Measurements from ENCODE around the gene SLC25A26.

Gene SLC25A26

GRCh38 chr3:66392512-66392911, 171.7 kb downstream of the SLC25A26 start:
- in situ Hi-C loops (cut with HindIII; ENCODE audit: low sequenced_read_pairs) = no loop called here

GRCh38 chr3:66392966-66393332, 172.1 kb downstream of the SLC25A26 start:
- in situ Hi-C loops (cut with HindIII; ENCODE audit: low sequenced_read_pairs) = no loop called here

DNA sequence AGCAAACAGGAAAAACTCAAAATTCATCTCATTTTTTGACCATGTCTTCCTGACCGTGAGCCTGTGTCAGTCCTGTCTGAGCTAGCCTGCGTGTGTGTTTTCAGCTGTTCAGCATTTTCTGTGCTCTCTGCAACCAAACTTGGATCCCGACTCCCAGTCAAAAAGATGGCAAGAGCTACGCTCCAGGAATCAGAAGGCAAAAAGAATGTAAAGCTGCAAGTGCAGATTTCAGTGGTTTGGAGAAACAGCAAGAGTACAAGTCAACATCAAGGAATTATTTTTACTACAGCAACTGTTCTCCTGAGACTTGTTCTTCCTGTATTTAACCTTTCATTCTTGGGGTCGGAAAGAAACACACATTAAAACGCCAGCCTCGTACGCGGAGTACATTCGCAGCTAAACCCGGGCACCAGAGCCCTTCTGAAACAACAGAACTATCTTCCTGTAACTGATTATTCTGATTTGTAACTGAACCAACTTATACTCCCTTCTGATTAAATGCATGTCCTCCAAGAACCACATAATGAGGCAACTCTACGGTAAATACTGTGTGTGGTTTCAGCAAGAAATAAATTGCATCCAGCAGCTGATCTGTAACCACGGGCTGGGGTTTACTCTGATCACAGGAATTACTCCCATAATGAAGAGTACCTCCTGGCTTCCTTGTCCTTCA, 172.7 kb downstream of the SLC25A26 start:
- in situ Hi-C loops (cut with HindIII; ENCODE audit: low sequenced_read_pairs) = no loop called here

- in situ Hi-C loops (cut with HindIII; ENCODE audit: low sequenced_read_pairs) = no loop called here
Observed at GRCh38 chr3:66394019-66394752, 173.4 kb downstream of the SLC25A26 start.

DNA sequence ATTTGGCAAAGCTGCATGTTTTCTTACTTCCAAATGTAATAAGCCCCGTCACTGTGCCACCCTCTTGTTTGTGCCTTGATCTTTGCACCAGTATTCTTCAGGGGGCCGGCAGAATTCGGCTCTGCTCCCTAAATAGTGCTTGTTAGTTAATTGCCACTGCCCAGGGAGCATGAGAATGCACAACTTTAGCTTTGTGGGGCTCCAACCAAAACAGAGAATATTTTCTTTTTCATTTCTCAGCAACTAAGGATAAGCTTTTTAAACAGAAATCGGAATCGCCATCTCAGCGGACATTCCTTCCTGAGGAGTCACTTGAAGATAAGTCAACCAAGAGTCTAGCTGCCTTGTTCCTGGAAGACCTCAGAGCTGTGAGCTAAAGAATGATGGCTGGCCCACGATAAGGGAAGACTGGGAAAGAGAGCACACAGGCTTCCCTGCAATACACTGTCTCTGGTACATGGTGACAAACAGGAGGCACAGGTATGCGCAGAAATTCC, 174.0 kb downstream of the SLC25A26 start:
- in situ Hi-C loops (cut with HindIII; ENCODE audit: low sequenced_read_pairs) = no loop called here

GRCh38 chr3:66395635-66396034, 174.8 kb downstream of the SLC25A26 start:
- in situ Hi-C loops (cut with HindIII; ENCODE audit: low sequenced_read_pairs) = no loop called here

- in situ Hi-C loops (cut with HindIII; ENCODE audit: low sequenced_read_pairs) = no loop called here
Observed at GRCh38 chr3:66396161-66396760, 175.5 kb downstream of the SLC25A26 start.

DNA sequence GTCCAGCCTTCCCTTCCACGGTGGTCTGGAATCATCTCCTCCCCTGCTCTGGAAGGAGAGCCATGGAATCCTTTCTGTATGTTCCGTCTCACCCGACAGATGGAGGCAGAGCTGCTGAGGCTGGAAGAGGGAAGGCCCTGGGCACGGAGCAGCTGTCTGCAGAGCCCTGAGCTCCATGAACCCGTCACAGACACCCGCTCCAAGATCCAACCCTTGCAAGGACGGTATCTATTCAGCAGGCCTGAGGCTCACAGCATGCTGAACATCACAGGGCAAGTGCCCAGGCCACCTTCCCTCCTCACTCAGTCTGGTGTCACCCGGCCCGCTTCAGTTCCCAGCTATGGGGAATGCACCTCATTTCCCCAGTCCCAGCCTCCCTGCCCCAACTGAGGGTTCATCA, 176.1 kb downstream of the SLC25A26 start:
- in situ Hi-C loops (cut with HindIII; ENCODE audit: low sequenced_read_pairs) = no loop called here

DNA sequence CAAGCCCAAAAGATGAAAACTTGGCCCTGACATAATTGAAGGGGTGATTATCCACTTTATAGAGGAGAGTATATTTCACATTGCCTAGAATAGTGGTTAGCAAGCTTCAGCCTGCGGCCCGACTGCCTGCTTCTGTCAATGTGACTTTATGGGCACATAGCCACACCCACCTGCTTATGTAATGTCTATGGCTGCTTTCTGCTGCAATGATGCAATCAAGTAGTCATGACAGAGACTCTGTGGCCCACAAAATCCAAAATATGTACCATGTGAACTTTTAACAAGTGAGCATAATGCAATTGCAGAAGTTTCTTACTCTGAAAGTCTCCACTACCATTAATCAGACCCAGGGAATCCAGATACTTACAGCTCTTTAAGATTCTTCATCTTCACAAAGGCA, 176.9 kb downstream of the SLC25A26 start:
- in situ Hi-C loops (cut with HindIII; ENCODE audit: low sequenced_read_pairs) = no loop called here

DNA sequence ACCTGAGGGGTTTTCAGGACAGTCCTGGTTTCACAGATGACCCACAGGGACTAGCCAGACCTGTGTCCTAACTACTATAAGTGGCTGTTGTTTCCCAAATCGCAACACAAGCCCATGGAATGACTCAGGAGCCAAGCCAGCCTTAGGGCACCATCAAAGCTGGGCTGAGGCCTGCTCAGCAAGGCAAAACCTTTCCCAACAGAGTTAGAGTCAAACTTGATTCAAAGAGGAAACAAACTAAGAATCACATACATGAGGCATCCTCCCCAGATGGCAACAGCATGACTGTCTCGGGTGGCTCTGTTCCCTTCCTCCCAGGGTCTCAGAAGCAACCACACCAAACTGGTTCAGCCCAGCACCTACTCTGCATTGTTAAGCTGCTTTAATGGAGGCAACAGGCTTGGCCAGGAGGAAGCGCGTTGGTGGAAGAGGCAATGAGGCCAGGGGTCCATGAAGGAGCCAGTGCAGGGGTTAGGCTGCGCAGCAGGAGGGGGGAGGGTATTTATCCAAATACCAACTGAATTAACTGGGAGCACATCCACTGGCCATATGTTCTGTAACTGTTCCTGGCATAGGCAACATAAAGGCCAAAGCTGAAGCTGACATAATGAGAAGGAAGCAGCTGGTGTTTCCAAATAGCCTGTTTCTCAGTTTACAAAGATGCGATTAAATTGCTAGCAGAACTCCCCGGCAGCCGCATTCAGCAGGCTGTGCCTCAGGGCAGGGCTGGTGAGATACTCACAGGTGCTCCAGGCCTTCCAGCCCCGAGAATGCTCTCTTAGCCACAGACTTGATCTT, 177.6 kb downstream of the SLC25A26 start:
- in situ Hi-C loops (cut with HindIII; ENCODE audit: low sequenced_read_pairs) = no loop called here

DNA sequence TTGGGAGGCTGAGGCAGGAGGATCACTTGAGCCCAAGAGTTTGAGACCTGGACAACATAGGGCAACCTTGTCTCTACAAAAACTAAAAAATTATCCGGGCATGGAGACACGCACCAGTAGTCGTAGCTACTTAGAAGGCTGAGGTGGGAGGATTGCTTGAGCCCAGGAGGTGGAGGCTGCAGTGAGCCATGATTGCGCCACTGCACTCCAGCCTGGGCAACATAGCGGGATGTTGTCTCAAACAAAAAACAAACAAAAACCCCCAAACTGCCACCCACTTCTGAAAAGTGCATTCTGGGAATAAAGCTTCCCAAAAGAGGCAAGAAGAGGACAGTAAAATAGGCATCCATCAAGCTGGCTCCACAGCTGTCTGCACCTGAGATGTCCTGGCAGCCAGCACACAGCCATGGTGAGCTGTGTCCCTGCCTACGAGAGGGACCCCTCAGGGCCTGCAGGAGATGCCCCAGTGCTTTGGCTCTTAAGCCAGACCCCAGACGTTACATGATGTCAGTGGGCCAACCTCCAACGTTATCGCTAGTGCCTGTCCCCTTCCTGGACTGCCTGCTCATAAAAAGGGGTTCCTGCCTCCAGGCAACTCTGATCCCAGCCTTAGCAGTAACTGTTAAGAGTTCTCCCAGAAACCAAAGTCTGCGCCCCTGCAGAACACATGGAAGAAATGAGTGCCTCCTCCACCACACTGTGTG, 178.9 kb downstream of the SLC25A26 start:
- in situ Hi-C loops (cut with HindIII; ENCODE audit: low sequenced_read_pairs) = no loop called here

DNA sequence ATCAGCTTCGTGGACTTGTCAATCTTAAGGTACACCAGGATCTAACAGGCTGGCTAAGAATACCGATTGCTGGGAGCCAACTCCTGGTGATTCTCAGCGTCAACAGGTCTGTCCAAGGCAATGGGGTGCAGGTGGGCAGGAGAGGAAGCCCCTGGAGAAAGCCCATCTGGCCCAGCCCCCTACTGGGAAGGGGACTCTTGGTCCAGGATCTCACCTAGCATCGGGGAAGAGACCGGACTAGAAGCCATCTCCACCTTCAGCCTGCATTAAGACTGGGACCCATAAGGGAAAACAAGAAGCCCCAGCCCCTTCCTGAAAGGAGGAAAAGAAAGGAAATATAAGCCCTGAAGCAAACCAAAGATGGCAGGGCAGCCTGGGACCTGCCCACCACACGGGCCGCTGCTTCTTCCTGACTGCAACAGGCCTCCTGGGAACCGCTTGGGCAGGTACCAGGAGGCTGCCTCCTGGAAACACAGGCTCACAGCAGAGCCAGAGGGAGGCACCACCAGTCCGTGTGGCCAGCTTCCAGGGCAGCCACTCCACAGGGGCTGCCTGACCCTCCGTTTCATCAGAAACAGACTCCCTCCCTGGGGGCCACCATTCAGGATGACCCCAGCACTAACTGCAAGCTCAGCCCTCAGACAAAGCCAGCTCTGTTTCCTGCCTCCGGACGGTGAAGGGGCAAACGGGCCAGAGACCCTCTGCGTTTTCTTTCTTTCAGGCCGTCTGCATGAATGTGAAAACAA, 179.8 kb downstream of the SLC25A26 start:
- in situ Hi-C loops (cut with HindIII; ENCODE audit: low sequenced_read_pairs) = no loop called here

GRCh38 chr3:66401157-66401550, 180.4 kb downstream of the SLC25A26 start:
- in situ Hi-C loops (cut with HindIII; ENCODE audit: low sequenced_read_pairs) = no loop called here

GRCh38 chr3:66401675-66402491, 181.1 kb downstream of the SLC25A26 start:
- in situ Hi-C loops (cut with HindIII; ENCODE audit: low sequenced_read_pairs) = no loop called here

DNA sequence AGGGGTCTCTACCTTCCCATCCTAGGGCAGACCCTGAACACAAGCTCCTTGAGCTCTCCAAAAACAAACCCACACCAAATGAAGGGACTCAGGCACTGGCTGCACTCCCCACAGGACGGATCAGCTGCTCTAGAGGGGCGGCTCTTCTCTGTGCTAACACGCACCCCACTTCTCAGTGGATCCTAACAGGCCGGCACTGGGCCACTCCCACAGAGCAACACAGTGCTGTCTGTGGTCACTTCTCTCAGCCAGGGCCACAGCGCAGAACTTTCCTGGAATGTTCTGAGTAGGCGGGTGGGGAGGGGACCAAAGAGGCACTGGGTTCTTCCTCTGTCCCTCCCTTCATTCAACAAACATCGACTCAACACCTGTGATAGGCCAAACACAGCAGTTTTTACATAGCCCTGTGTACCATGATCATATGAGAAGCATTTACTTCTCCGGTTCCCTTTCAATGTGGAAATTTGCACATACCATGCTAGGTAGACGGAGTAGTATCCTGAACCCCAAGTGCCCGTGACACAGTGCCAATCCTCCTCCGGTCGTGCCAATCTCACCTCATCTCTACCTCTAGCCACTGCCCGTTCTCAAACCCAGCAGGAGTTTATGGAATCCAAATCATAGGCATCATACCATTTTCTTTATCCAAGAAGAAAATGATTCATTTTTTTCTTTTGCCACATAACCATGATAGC, 181.9 kb downstream of the SLC25A26 start:
- in situ Hi-C loops (cut with HindIII; ENCODE audit: low sequenced_read_pairs) = no loop called here

- in situ Hi-C loops (cut with HindIII; ENCODE audit: low sequenced_read_pairs) = no loop called here
Observed at GRCh38 chr3:66403323-66403990, 182.7 kb downstream of the SLC25A26 start.

DNA sequence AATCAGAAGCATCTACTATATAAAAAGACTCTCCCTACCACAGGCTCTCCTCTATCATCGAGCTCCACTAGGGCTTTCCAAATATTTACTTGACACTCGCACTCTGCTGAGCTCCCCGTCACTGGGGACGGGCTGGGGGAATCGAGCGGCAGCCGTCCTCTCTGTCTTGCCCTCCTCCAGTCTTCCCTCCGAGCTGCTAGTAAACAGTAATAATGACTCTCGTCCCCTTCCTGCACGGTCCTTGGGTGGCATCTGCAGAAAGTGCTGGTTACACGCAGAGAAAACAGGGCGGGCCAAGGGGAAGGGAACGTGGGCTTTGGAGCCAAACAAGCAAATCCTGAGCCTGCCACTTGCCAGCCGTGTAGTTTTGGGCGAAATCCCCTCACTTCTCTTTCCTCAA, 183.4 kb downstream of the SLC25A26 start:
- in situ Hi-C loops (cut with HindIII; ENCODE audit: low sequenced_read_pairs) = no loop called here

Data from DLD1 (cell line).